Measurements from ENCODE around the gene CAMK2D. TPM values are rescaled to one million over a fixed set of nuclear protein-coding genes. Genes with fewer than 3 reads are reported as not detected.

Gene CAMK2D
- total RNA-seq, 1 donor from 2014 or later, result 50.3 TPM

DNA sequence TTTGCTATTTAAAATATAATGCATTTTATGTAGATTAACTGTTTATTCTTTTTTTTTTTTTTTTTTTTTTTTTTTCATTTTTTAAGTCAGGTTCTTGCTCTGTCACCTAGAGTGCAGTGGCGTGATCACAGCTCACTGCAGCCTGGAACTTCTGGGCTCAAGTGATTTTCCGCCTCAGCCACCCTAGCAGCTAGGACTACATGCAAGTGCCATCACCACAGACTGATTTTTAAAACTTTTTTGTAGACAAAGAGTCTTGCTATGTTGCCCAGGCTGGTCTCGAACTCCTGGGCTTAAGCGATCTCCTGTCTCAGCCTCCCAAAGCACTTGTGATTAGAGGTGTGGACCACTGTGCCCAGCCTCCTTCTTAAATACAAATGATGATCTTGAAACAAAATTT, 159.9 kb downstream of the CAMK2D start:
- intact Hi-C loops (cut with DNase I), result no loop called here

DNA sequence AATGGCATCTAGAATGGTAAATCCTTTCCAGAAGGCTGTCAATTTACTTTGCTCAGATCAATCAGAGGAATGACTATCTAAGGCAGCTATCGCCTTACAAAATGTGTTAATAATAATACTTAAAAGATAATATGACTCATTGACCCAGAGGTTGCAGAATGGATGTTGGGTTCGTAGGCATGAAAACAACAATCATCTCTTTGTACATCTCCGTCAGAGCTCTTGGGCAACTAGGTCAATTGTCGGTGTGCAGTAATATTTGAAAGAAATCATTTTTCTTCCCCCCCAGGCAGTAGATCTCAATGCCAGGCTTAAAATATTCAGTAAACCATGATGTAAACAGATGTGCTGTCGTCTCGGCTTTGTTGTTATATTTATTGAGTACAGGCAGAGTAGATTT, 165.1 kb downstream of the CAMK2D start:
- Histone ChIP-seq H3K27ac (no peak overlapping the region), H3K27me3 (no peaks in the 10 kb centered on the region), H3K4me1 (no peaks in the 10 kb centered on the region), H3K9me3 (no peaks in the 10 kb centered on the region), H3K4me3 (no peak overlapping the region), H3K36me3 (no peaks in the 10 kb centered on the region)
- TF ChIP-seq, protein P1, sequence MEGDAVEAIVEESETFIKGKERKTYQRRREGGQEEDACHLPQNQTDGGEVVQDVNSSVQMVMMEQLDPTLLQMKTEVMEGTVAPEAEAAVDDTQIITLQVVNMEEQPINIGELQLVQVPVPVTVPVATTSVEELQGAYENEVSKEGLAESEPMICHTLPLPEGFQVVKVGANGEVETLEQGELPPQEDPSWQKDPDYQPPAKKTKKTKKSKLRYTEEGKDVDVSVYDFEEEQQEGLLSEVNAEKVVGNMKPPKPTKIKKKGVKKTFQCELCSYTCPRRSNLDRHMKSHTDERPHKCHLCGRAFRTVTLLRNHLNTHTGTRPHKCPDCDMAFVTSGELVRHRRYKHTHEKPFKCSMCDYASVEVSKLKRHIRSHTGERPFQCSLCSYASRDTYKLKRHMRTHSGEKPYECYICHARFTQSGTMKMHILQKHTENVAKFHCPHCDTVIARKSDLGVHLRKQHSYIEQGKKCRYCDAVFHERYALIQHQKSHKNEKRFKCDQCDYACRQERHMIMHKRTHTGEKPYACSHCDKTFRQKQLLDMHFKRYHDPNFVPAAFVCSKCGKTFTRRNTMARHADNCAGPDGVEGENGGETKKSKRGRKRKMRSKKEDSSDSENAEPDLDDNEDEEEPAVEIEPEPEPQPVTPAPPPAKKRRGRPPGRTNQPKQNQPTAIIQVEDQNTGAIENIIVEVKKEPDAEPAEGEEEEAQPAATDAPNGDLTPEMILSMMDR (IDR thresholded peaks at IDR 0.05), result no peak
- no peak for TF ChIP-seq POLR2A (IDR thresholded peaks at IDR 0.05)
- TF ChIP-seq POLR2AphosphoS5 (IDR thresholded peaks at IDR 0.05; ENCODE audit: insufficient read depth in 1 of 2, low read depth in 1 of 2), result no peak
- DNase-seq (ENCODE audit: extremely low spot score in 2 of 2), result no peak
- intact Hi-C loops (cut with DNase I), result no loop called here

More for the DNA sequence above, 159.9 kb downstream of the CAMK2D start:
- TF ChIP-seq POLR2AphosphoS5 (IDR thresholded peaks at IDR 0.05; ENCODE audit: insufficient read depth in 1 of 2, low read depth in 1 of 2), result no peak
- TF ChIP-seq, protein P1 (IDR thresholded peaks at IDR 0.05), result no peak
- no peak for TF ChIP-seq POLR2A (IDR thresholded peaks at IDR 0.05)
- Histone ChIP-seq H3K36me3 (no peaks in the 10 kb centered on the region), H3K4me1 (no peaks in the 10 kb centered on the region), H3K27ac (no peak overlapping the region), H3K9me3 (no peaks in the 10 kb centered on the region), H3K4me3 (no peak overlapping the region), H3K27me3 (no peaks in the 10 kb centered on the region)
- DNase-seq (ENCODE audit: extremely low spot score in 2 of 2), result no peak

DNA sequence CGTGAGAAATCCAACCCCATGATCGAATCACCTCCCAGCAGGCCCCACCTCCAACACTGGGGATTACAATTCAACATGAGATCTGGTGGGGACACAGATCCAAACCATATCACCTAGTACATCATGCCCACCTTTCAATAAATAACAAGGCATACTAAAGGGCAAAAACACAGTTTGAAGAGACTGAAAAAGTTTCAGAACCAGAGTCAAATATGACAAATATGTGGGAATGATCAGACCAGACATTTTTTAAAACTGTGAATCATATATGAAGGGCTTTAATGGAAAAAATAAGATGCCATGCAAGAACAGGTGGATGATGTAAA, 167.3 kb downstream of the CAMK2D start:
- H3K4me1 ChIP-seq, result no peaks in the 10 kb centered on the region
- no peak overlapping the region for H3K27ac ChIP-seq
- TF ChIP-seq, protein P1 (IDR thresholded peaks at IDR 0.05), result no peak
- TF ChIP-seq POLR2A (IDR thresholded peaks at IDR 0.05) (no peak), POLR2AphosphoS5 (IDR thresholded peaks at IDR 0.05; ENCODE audit: insufficient read depth in 1 of 2, low read depth in 1 of 2) (no peak)
- H3K27me3 ChIP-seq, result no peaks in the 10 kb centered on the region
- intact Hi-C loops (cut with DNase I), result no loop called here
- no peaks in the 10 kb centered on the region for H3K9me3 ChIP-seq
- no peak for DNase-seq (ENCODE audit: extremely low spot score in 2 of 2)
- H3K36me3 ChIP-seq, result no peaks in the 10 kb centered on the region
- H3K4me3 ChIP-seq, result no peak overlapping the region

DNA sequence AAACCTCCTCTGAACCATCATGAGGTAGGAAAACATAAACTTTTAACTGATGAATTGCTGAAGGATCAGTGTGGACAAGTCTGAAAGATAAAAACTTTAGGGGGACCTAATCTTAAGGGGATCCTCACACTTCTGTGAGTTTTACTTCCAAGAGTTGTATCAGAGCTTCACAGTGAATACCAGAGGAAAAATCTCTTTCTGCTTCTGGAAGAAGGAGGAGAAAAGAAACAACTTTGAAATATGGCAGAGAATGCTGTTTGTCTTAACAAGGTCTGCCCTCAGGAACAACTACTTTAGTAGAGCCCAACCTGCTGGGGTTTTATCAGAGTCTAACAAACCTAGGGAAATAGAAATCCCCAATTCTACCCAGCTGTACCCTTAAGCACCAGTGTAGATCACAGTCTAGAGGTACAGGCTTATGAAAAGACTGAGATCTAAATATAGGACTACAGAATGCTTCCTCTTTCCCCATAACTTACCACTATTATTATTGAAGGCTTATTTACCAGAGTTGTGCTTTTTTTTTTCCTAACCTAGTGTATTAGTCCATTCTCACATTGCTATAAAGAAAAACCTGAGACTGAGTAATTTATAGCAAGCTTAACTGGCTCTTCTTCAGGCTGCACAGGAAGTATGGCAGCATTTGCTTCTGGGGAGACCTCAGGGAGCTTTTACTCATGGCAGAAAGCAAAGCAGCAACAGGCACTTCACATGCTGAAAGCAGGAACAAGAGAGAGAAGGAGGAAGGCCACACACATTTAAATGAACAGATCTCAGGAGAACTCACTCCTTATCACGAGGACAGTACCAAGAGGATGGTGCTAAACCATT, 167.9 kb downstream of the CAMK2D start:
- TF ChIP-seq, protein P1 (IDR thresholded peaks at IDR 0.05), result no peak
- no peak for TF ChIP-seq POLR2A (IDR thresholded peaks at IDR 0.05)
- no peak for TF ChIP-seq POLR2AphosphoS5 (IDR thresholded peaks at IDR 0.05; ENCODE audit: insufficient read depth in 1 of 2, low read depth in 1 of 2)
- no peaks in the 10 kb centered on the region for H3K36me3 ChIP-seq

DNA sequence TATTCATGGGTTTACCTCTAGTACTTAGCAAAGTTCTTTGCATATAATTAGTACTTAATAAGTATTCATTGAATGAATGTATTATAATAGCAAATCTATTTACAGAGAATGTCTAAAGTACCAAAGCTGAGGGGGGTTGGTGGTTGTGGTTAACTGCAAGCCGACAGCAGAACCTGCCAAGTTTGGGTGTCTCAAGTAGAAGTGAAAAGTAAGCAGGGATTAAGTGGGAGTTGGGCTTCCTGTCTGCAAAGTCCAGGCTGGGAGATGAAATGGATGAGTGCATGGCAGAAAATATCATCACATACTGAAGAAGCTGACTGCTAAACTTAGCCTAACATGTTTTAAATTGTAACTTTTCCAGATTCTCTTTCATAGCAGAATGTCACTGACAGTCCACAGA, 169.6 kb downstream of the CAMK2D start:
- no peaks in the 10 kb centered on the region for H3K9me3 ChIP-seq
- H3K27me3 ChIP-seq, result no peaks in the 10 kb centered on the region
- H3K36me3 ChIP-seq, result no peaks in the 10 kb centered on the region
- no peak for DNase-seq (ENCODE audit: extremely low spot score in 2 of 2)
- H3K4me1 ChIP-seq, result no peaks in the 10 kb centered on the region
- no peak overlapping the region for H3K27ac ChIP-seq
- TF ChIP-seq POLR2A (IDR thresholded peaks at IDR 0.05) (no peak), POLR2AphosphoS5 (IDR thresholded peaks at IDR 0.05; ENCODE audit: insufficient read depth in 1 of 2, low read depth in 1 of 2) (no peak)
- TF ChIP-seq, protein P1 (IDR thresholded peaks at IDR 0.05), result no peak
- intact Hi-C loops (cut with DNase I), result no loop called here
- H3K4me3 ChIP-seq, result no peak overlapping the region

More for the DNA sequence above, 167.9 kb downstream of the CAMK2D start:
- Histone ChIP-seq H3K27me3 (no peaks in the 10 kb centered on the region), H3K9me3 (no peaks in the 10 kb centered on the region), H3K4me3 (no peak overlapping the region), H3K4me1 (no peaks in the 10 kb centered on the region), H3K27ac (no peak overlapping the region)
- intact Hi-C loops (cut with DNase I), result no loop called here
- no peak for DNase-seq (ENCODE audit: extremely low spot score in 2 of 2)
